ENCODE measurements around the gene TECPR2.

TECPR2 gene

GRCh38 chr14:102437997-102438915 is 75.5 kb downstream of the TECPR2 start:
- TF ChIP-seq CTCF (IDR thresholded peaks at IDR 0.05; ENCODE audit: low read depth, low read length, missing control alignments): peak; percentile 68
- peak; percentile 51 for DNase-seq (ENCODE audit: low read depth)
- in situ Hi-C loops (cut with HindIII; ENCODE audit: low sequenced_read_pairs): no loop called here
- H3K4me3 ChIP-seq (ENCODE audit: low read depth, low read length): no peak overlapping the region

- H3K4me3 ChIP-seq (ENCODE audit: low read depth, low read length): no peak overlapping the region
- TF ChIP-seq CTCF (IDR thresholded peaks at IDR 0.05; ENCODE audit: low read depth, low read length, missing control alignments): no peak
- no peak for DNase-seq (ENCODE audit: low read depth)
- in situ Hi-C loops (cut with HindIII; ENCODE audit: low sequenced_read_pairs): no loop called here
Measured at GRCh38 chr14:102439556-102439955, 76.8 kb downstream of the TECPR2 start.

GRCh38 chr14:102440392-102440791 is 77.7 kb downstream of the TECPR2 start:
- H3K4me3 ChIP-seq (ENCODE audit: low read depth, low read length): no peak overlapping the region
- in situ Hi-C loops (cut with HindIII; ENCODE audit: low sequenced_read_pairs): no loop called here
- no peak for TF ChIP-seq CTCF (IDR thresholded peaks at IDR 0.05; ENCODE audit: low read depth, low read length, missing control alignments)
- no peak for DNase-seq (ENCODE audit: low read depth)

GRCh38 chr14:102442241-102443211 is 79.8 kb downstream of the TECPR2 start:
- H3K4me3 ChIP-seq (ENCODE audit: low read depth, low read length): no peak overlapping the region
- DNase-seq (ENCODE audit: low read depth): no peak
- in situ Hi-C loops (cut with HindIII; ENCODE audit: low sequenced_read_pairs): no loop called here
- TF ChIP-seq CTCF (IDR thresholded peaks at IDR 0.05; ENCODE audit: low read depth, low read length, missing control alignments): no peak

- no peak overlapping the region for H3K4me3 ChIP-seq (ENCODE audit: low read depth, low read length)
- DNase-seq (ENCODE audit: low read depth): no peak
- no peak for TF ChIP-seq CTCF (IDR thresholded peaks at IDR 0.05; ENCODE audit: low read depth, low read length, missing control alignments)
- in situ Hi-C loops (cut with HindIII; ENCODE audit: low sequenced_read_pairs): loop anchor here (5.0 kb wide), 1 partner anchor 62 kb away; the partner anchor contains the start of gene ANKRD9
Measured at GRCh38 chr14:102445066-102445465, 82.3 kb downstream of the TECPR2 start.

- no peak for DNase-seq (ENCODE audit: low read depth)
- no peak for TF ChIP-seq CTCF (IDR thresholded peaks at IDR 0.05; ENCODE audit: low read depth, low read length, missing control alignments)
- no peak overlapping the region for H3K4me3 ChIP-seq (ENCODE audit: low read depth, low read length)
- in situ Hi-C loops (cut with HindIII; ENCODE audit: low sequenced_read_pairs): loop anchor here (5.0 kb wide), 1 partner anchor 62 kb away; the partner anchor contains the start of gene ANKRD9
Measured at GRCh38 chr14:102445641-102446040, 82.9 kb downstream of the TECPR2 start.

Measured in astrocyte of the cerebellum (primary cell).